HEK293T (cell line): Measurements from ENCODE around the gene KIZ.

Experiments used
- CTCF ChIA-PET: fragments of 350-600 bp; formaldehyde crosslinking; extraction: SDS; loops from one replicate; lab custom pipeline; 2021; ENCODE audit warnings: antibody characterized with exemption, inconsistent platforms; lab: Yijun Ruan, JAX
- POLR2A ChIA-PET: fragments of 350-600 bp; formaldehyde crosslinking; extraction: SDS; loops from one replicate; lab custom pipeline; 2020; ENCODE audit warnings: antibody characterized with exemption, inconsistent platforms; lab: Yijun Ruan, JAX
- DNase-seq: peaks from one replicate; pipeline ENCODE4 v3.0.0; 2012; ENCODE audit warnings: mixed read lengths; ENCODE audit errors: extremely low spot score
- ARNT ChIP-seq: fragments of 450-650 bp; IDR thresholded peaks from 2 replicates; pipeline ENCODE4 v1.6.1; 2017; ENCODE audit warnings: mild to moderate bottlenecking
- BHLHE40 ChIP-seq: fragments of 450-650 bp; IDR thresholded peaks from 2 replicates; pipeline ENCODE4 v1.6.1; 2016; ENCODE audit warnings: mild to moderate bottlenecking, moderate library complexity, borderline replicate concordance
- CTBP1 ChIP-seq: fragments of 450-650 bp; IDR thresholded peaks from 2 replicates; pipeline ENCODE4 v1.6.1; 2016; ENCODE audit warnings: borderline replicate concordance
- ELF4 ChIP-seq: fragments of 450-650 bp; IDR thresholded peaks from 2 replicates; pipeline ENCODE4 v1.6.1; 2017; ENCODE audit warnings: antibody characterized with exemption
- FOXA1 ChIP-seq: fragments of 450-650 bp; IDR thresholded peaks from 2 replicates; pipeline ENCODE4 v1.6.1; 2016; ENCODE audit warnings: mild to moderate bottlenecking
- FOXK2 ChIP-seq: fragments of 450-650 bp; IDR thresholded peaks from 2 replicates; pipeline ENCODE4 v1.6.1; 2016; ENCODE audit warnings: mild to moderate bottlenecking
- FOXM1 ChIP-seq: fragments of 450-650 bp; IDR thresholded peaks from 2 replicates; pipeline ENCODE4 v1.6.1; 2017; ENCODE audit warnings: mild to moderate bottlenecking, borderline replicate concordance
- HDGF ChIP-seq: fragments of 450-650 bp; IDR thresholded peaks from 2 replicates; pipeline ENCODE4 v1.6.1; 2017; ENCODE audit warnings: antibody characterized with exemption, borderline replicate concordance
- L3MBTL2 ChIP-seq: fragments of 450-650 bp; conservative IDR thresholded peaks from 2 replicates; pipeline ENCODE4 v1.6.1; 2016; ENCODE audit warnings: mild to moderate bottlenecking
- LEF1 ChIP-seq: fragments of 450-650 bp; IDR thresholded peaks from 2 replicates; pipeline ENCODE4 v1.6.1; 2017; ENCODE audit warnings: mild to moderate bottlenecking, borderline replicate concordance
- NFRKB ChIP-seq: fragments of 450-650 bp; IDR thresholded peaks from 2 replicates; pipeline ENCODE4 v1.6.1; 2016; ENCODE audit warnings: mild to moderate bottlenecking, moderate library complexity
- SP1 ChIP-seq: fragments of 450-650 bp; IDR thresholded peaks from 2 replicates; pipeline ENCODE4 v1.6.1; 2017
- SUZ12 ChIP-seq: fragments of 450-650 bp; IDR thresholded peaks from 2 replicates; pipeline ENCODE4 v1.6.1; 2016; ENCODE audit warnings: mild to moderate bottlenecking
- TARDBP ChIP-seq: fragments of 450-650 bp; IDR thresholded peaks from 2 replicates; pipeline ENCODE4 v1.6.1; 2016
- ZNF384 ChIP-seq: fragments of 450-650 bp; IDR thresholded peaks from 2 replicates; pipeline ENCODE4 v1.6.1; 2016
- TF ChIP-seq, protein P1 (sequence below): fragments of 450-650 bp; IDR thresholded peaks from 2 replicates; pipeline ENCODE4 v1.6.1; 2016

Gene KIZ

GRCh38 chr20:21234806-21235483 lies 109.1 kb downstream of the KIZ start:
- CTCF ChIA-PET, result interaction anchor here (0.6 to 3.4 kb wide), 14 partner anchors 167 to 398 kb away, joined by 3 to 28 read pairs (median 4); no protein-coding TSS in a partner anchor
- POLR2A ChIA-PET, result interaction anchor here (0.6 to 1.4 kb wide), 2 partner anchors 109 to 264 kb away, joined by 3 to 6 read pairs; partner anchors contain the start of gene KIZ

GRCh38 chr20:21235484-21236445 lies 109.9 kb downstream of the KIZ start:
- ChIA-PET CTCF (interaction anchor here (0.6 to 3.4 kb wide), 19 partner anchors 75 to 461 kb away, joined by 3 to 28 read pairs (median 4); no protein-coding TSS in a partner anchor), POLR2A (interaction anchor here (0.9 to 1.4 kb wide), 2 partner anchors 263 to 285 kb away, joined by 3 to 6 read pairs; no protein-coding TSS in a partner anchor)
- TF ChIP-seq BHLHE40, result no peak
- no peak for TF ChIP-seq SUZ12
- no peak for TF ChIP-seq LEF1
- no peak for TF ChIP-seq L3MBTL2
- no peak for TF ChIP-seq ZNF384
- TF ChIP-seq FOXM1, result no peak
- no peak for TF ChIP-seq HDGF
- TF ChIP-seq, protein P1, sequence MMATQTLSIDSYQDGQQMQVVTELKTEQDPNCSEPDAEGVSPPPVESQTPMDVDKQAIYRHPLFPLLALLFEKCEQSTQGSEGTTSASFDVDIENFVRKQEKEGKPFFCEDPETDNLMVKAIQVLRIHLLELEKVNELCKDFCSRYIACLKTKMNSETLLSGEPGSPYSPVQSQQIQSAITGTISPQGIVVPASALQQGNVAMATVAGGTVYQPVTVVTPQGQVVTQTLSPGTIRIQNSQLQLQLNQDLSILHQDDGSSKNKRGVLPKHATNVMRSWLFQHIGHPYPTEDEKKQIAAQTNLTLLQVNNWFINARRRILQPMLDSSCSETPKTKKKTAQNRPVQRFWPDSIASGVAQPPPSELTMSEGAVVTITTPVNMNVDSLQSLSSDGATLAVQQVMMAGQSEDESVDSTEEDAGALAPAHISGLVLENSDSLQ, result no peak
- TF ChIP-seq CTBP1, result no peak
- no peak for TF ChIP-seq ELF4
- no peak for TF ChIP-seq FOXA1
- no peak for TF ChIP-seq TARDBP
- no peak for TF ChIP-seq NFRKB
- TF ChIP-seq ARNT, result no peak
- peak; percentile 59 for DNase-seq

More at GRCh38 chr20:21234806-21235483, 109.1 kb downstream of the KIZ start:
- no peak for DNase-seq
- TF ChIP-seq CTBP1 (no peak), ZNF384 (no peak), HDGF (no peak), NFRKB (no peak), FOXA1 (no peak), SP1 (no peak), ELF4 (no peak), ARNT (no peak), SUZ12 (no peak), FOXK2 (no peak), TARDBP (no peak), FOXM1 (no peak), LEF1 (no peak)
- TF ChIP-seq, protein P1, result no peak

DNA sequence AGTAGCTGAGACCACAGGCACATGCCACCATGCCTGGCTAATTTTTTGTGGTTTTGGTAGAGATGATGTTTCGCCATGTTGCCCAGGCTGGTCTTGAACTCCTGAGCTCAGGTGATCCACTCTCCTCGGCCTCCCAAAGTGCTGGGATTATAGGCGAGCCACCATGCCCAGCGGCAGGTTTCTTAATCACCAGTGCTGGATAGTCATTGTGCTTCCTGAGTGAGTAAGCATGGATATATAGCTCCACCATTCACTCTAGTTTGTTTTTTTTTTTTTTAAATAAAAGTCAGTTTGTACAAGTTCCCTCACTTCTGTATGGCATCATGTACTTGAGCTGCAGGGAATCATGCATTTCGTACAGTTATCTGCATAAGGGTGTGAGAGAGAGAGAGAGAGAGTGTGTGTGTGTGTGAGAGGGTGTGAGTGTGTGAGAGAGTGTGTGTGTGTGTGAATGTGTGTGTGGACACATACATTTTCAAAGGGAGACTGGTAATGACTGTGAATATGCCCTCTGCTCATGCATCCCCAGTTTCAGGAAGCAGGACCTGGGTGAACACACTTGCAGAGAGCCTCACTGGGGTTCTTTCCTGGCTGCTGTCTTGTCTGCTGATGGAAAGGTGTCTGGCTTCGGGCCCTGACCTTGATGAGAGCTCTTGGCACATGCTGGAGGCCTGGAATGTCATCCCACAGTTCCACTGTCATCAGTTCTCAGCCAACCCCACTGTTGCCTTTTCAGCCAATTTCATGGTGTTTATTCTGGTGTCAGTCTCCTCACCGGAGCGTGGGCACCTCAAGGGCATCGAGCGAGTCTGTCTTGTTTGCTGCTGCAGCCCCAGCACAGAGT lies 112.3 kb downstream of the KIZ start:
- TF ChIP-seq SP1 (no peak), L3MBTL2 (no peak), BHLHE40 (no peak), FOXK2 (no peak), ELF4 (no peak), ZNF384 (no peak), LEF1 (no peak), CTBP1 (no peak), SUZ12 (no peak), HDGF (no peak), FOXM1 (no peak), FOXA1 (no peak), TARDBP (no peak), ARNT (no peak), NFRKB (no peak)
- TF ChIP-seq, protein P1, result no peak
- POLR2A ChIA-PET, result no interaction called here
- CTCF ChIA-PET, result no interaction called here
- no peak for DNase-seq

DNA sequence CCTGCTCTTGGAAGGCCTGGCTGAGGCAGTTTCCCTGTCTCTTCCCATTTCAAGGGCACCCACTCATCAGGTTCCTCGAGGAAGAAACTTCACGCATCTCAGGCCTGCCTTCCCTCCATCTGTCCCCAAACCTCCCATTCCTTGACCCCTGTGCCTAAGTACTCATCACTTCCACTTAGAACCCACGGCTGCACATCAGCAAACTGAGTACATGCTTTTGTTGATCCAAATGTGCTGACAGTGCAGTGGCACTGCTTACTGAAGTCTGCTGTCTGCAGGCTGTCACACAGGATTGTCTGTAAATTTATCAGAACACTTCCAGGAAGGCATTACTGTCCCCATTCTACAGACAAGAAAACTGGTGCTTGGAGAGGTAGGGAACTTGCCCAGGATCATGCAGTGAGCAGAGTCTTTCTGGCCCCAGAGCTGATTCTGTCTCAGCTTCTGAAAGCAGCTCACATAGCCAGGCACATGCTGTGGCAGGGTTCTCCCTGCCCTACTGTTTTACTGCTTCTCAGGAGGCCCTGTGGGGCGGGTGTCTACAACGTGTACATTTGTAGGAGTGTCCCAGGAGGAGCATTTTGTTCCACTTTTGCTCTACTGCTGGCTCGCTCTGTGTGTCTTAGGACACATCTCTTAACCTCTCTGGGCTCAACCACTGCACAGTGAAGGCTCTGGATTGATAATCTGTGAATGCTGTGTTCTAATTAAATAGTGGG lies 113.1 kb downstream of the KIZ start:
- ChIA-PET POLR2A (no interaction called here), CTCF (no interaction called here)
- no peak for DNase-seq
- TF ChIP-seq FOXK2 (no peak), NFRKB (no peak), CTBP1 (no peak), SP1 (no peak), BHLHE40 (no peak), ARNT (no peak), FOXA1 (no peak), L3MBTL2 (no peak), TARDBP (no peak), HDGF (no peak), LEF1 (no peak), ELF4 (no peak), SUZ12 (no peak), FOXM1 (no peak), ZNF384 (no peak)
- TF ChIP-seq, protein P1, result no peak
